ENCODE results near the gene GOSR2.
"Not testable (repeated sequence)": the region's sequence is repeated elsewhere in the genome, so short reads cannot be mapped to it uniquely, and the experiment has no call there.

GOSR2 gene

DNA sequence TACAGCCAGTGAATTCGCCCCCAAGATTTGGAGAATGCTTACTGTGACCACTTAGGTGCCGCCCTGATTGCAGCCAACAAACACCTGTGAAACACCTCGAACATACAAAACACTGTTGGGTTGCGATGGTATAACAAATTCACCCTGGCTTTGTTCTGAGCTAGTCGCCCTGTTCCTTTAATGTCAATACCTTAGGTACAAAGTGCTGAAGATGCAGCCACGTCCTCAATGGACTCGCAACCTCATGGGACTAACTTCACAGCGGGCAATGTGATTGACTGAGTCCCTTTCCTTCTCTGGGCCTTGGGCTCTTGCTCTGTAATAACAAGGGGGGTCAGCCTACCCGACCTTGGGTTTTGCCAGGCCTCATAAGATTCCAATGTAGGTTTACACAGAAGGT, 28.9 kb upstream of the GOSR2 start:
- DNase-seq (ENCODE audit: low spot score), result no peak

DNA sequence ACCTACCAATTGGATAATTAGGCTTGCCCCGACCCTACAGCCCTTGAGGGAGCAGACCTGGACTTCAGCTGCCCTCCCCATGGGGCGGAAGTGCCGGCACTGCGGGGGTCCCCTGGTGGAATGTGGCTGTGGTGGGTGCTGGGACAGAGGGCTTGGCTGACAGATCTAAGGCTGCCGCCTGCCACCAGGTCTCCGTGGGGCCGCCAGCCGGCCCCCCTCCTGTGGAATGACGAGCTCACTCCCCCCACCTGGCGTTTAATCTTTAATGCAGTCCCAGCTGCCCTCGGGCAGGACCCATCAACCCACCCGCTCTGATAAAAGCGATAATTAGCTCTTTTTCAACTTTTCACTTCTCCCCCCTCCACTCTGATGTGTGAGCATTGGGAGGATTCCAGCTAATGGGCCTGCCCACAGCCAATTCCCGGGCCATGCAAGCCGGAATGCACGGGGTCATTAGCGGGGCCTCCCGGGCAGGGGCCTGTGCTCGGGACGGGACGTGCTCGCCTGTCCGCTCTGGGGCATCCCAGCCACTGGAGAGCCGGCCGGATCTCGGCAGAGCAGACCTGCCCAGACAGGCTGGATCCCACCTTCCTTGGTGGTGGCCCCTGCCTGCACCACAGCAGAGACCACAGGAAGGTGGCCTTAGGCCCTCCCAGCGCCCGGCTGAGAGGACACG, 28.3 kb upstream of the GOSR2 start:
- no peak for DNase-seq (ENCODE audit: low spot score)

DNA sequence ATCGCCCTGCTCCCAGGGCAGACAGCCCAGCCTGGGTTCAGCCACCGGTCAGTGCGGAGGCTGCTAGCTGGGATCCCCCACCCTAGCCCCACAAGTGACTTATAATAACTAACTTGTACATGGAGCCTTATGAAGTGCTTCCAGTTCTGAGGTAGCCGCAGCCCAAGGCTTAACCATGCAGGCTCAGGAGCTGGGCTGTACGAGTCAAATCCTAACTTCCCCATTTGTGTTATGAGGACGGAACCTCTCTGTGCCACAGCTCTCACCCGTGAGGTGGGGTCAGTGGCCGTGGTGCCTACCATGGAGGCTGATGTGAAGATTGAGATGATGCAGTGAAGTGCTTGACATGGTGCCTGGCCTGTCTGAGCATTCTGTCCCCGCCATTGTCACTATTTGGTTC, 27.8 kb upstream of the GOSR2 start:
- no peak for DNase-seq (ENCODE audit: low spot score)

DNA sequence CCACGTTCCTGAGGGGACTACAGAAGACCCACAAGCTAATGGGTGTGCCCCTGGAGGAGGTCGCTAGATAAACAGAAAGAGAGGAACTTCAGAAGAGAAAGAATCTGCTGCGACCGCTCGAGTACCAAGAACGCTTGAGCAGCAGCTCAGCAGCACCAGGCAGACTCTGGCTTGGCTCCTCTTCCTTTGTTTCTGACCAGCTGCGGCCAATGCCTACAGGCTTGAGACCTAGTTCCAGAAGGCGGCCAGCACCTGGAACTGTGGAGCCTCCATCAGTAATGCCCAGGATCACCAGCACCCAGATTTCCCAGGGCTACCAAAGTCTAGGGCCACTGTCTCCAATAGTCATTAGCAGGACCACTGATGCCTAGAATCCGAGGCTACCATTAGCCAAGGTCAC, 26.0 kb upstream of the GOSR2 start:
- no peak for DNase-seq (ENCODE audit: low spot score)

DNA sequence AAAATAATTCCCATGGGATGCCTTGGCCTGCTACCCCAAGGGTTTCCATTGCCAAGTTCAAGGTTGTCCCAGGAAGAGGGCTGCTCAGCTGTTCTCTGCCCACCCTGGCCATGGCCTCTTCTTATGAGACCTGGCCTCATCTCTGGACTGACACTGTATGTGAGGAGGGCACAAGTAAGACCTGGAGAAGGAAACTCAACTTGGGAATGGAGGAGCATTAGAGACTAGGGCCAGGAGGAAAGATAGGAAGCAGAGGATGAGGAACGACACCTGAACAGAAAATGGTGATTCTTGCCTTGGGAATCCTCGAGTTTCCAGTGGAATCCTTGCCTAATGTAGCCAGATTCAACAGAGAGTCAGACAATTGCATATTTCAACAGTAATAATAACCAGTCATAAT, 24.6 kb upstream of the GOSR2 start:
- DNase-seq (ENCODE audit: low spot score), result no peak

DNA sequence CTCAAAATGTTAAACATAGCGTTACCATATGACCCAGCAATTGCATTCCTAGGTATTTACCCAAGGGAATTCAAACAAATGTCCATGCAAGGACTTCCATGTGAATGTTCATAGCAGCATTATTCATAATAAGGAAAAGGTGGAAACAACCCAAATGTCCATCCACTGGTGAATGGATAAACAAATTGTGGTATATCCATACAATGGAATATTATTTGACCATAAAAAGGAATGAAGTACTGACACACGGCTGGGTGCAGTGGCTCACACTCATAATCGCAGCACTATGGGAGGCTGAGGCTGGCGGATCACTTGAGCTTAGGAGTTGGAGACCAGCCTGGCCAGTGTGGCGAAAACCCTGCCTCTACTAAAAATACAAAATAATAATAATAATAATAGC, 24.1 kb upstream of the GOSR2 start:
- DNase-seq (ENCODE audit: low spot score), result no peak

DNA sequence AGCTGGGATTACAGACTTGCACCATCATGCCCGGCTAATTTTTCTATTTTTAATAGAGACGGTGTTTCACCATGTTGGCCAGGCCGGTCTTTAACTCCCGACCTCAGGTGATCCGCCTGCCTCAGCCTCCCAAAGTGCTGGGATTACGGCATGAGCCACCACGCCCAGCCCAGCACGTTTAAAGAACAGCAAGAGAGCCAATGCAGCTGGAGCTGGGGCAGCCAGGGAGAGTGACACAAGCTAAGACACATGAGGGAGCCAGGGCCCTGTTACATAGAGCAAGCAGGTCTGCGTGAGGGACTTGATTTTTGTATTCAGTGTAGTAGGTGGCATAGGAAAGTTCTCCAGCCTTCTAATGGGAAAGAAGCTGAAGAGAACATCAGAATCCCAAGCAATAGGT, 21.7 kb upstream of the GOSR2 start:
- no peak for DNase-seq (ENCODE audit: low spot score)

DNA sequence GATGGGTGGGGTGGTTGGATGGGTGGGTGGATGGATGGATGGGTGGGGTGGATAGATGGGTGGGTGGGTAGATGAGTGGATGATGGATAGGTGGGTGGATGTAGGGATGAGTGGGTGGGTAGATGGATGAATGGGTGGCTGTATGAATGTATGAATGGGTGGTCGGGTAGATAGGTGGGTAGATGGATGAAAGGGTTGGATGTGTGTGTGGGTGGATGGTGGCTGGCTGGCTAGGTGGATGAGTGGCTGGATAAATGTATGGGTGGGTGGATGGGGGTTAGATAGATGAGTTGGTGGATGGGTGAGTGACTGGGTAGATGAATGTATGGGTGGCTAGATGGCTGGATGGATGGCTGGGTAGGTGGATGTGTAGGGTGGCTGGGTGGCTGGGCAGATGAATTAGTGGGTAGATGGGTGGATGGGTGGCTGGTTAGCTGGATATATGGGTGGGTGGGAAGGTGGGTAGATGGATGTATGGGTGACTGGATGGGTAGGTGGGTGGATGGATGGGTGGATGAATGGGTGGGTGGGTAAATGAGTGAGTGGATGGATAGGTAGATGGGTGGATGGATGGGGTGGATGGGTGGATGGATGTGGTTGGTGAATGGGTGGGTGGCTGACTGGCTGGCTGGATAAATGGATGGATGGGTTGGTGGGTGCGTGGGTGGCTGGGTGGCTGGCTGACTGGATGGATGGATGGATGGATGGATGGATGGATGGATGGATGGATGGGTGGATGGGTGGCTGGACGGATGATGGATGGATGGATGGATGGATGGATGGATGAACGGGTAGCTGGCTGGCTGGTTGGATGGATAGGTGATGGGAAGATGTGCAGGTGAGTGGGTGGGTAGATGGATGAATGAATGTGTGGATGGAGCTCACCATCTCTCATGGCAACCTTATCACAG, 18.9 kb upstream of the GOSR2 start:
- no peak for DNase-seq (ENCODE audit: low spot score)

DNA sequence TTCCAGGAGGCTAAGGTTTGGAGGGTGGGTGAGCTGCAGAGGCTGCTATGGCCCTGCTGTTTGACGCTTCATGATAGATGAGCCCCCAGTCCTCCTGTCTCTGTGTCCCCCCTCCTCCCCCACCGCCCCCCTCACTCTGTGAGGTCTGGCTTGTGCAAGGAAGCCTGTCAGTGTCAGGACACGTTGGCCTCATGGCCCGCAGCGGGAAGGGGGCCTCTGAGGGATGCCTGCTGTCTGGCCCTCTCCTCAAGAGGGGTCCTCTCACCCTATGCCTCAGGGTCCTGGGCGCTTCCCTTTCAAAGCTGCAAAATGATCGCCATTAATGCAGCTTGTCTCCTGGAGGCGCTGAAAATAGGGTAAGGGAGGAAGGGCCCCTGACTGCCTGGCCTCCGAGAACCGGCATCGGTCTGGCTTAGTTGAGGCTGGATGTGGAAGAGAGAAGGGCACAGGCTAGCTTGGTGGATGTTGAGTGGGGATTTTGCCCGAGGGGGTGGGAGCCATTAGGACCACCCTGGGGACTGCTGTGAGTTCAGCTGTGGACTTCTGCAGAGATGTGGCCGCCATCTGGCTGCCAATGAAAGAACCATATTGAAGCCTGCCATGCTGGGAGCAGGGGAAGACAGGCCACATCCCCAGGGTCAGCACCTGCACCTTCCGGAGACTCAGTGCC, 14.8 kb upstream of the GOSR2 start:
- no peak for DNase-seq (ENCODE audit: low spot score)

DNA sequence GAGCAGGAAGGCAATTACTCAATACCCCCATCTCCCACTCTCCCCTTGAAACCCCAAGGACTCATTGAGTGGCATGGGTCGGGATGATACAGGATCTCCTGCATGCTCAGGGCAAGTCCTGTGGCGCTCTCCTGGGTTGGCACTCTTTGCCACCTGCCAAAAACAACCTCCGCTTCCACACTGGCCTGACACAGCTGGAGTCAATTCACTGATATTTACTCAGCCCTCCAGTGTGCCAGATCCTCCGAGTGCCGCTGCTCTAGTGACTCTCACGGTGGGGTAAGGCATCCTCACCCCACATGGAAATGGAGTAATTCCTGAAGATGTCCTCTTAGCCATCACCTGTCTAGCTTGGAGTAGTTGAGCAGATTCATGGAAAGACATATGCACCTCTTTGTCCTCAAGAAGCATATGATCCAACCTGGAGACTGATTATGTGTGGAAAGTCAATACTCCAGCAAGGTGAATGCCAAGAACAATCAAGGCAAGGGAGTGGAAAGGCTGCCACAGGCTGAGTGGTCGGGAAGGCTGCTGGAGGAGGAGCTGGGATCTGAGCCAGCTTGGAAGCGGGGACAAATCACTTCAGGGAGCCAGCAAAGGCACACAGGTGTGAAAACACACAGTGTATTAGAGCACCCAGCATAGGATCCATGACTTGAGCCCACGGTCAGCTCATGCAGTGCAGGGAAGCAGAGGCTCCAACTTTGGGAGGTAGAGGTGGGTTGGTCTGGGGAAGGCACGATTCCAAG, 12.6 kb upstream of the GOSR2 start:
- DNase-seq (ENCODE audit: low spot score), result no peak

DNA sequence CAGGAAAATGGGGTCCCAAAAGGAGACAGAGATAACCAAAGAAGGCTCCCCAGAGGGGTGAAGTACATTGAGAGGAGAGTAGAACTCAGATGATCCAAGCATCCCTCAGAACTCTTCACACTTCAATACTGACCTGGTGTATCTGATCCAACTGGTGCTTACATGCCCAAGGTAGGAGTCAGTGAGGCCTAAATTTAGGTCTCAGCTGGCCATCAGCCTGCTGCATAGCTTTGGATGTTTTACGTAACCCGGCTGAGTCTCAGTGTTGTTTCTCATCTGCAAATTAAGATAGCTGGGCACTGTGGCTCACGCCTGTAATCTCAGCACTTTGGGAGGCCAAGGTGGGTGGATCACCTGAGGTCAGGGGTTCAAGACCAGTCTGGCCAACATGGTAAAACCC, 11.6 kb upstream of the GOSR2 start:
- no peak for DNase-seq (ENCODE audit: low spot score)

DNA sequence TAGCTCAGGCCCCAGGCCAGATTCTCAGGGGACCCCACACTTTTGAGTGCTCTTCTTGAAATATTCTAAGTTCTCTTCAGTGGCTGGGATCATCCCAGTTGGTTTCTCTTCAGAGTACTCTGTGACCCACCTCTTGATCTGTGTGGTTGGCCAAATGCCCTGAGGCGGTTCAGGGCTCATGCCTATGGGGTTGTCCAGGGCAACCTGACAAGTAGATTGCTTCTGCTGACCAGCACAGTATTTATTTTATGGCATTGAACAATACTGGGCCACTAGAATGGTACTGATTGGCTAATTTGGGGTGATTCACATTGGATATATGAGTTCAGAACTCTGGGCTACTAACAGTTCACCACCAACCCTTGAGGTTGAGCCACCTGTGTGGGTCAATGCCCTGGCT, 7.4 kb upstream of the GOSR2 start:
- no peak for DNase-seq (ENCODE audit: low spot score)

DNA sequence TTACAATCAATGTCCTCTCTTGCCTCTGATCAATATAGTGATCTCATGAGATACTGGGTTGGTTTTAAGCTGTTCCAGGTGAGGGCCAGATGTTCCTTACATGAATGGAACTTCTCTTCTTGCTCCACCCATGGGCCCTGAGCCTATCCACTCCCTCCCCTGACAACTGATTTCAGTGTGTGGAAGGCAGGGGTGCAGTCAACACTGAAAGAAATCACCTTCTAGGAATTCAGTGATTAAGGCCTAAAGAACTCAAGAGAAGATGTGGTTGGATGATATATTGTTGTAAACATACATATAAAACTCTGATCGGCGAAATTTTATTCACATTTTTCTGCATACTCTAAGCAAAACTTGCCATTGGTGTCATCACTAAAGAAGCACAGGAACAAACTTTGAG, 6.7 kb upstream of the GOSR2 start:
- no peak for DNase-seq (ENCODE audit: low spot score)

DNA sequence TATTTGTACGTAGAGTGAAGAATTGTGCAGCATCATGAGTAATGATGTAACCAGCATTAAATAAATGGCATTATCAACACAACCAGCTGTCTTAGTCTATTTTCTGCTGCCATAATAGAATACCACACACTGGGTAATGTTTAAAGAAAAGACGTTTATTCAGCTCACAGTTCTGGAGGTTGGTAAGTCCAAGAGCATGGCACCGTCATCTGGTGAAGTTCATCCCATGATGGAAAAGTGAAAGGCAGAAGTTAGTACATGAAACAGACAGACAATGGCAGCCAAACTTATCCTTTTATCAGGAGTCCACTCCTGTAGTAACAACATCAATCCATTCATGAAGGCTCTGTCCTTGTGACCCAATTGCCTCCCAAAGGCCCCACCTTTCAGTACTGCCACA, 6.3 kb upstream of the GOSR2 start:
- no peak for DNase-seq (ENCODE audit: low spot score)

DNA sequence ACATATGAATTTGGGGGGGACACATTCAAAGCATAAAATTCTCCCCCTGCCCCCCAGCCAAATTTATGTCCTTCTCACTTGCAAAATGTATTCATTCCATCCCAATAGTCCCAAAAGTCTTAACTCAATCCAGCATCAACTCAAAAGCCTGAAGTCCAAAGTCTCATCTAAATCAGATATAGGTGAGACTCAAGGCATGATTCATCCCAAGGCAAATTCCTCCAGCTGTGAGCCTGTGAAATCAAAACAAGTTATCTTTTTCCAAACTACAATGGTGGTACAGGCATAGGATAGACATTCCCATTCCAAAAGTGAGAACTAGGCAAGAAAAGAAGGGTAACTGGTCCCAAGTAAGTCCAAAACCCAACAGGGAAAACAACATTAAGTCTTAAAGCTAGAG, 5.9 kb upstream of the GOSR2 start:
- DNase-seq (ENCODE audit: low spot score), result no peak

DNA sequence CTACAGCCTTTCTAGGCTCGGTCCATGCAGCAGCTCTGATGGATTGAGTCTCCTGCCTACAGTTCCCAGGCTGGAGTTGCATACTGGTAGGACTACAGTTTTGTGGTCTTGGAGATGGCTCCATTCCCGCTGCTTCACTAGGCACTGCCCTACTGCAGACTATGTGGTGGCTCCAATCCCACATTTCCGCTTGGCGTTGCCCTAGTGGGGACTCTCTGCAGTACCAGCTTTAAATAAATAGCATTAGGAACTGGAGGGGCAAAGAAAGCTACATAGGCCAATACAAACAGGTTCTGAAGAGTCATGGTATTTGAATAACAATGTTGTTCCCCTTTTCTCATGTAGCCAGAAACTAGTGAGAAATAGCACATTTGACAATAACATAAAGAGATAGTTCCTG, 5.4 kb upstream of the GOSR2 start:
- DNase-seq (ENCODE audit: low spot score), result no peak

DNA sequence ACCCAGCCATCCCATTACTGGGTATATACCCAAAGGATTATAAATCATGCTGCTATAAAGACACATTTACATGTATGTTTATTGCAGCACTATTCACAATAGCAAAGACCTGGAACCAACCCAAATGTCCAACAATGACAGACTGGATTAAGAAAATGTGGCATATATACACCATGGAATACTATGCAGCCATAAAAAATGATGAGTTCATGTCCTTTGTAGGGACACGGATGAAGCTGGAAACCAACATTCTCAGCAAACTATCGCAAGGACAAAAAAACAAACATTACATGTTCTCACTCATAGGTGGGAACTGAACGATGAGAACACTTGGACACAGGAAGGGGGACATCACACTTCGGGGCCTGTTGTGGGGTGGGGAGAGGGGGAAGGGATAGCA, 998 bp upstream of the GOSR2 start:
- not testable (repeated sequence) for DNase-seq (ENCODE audit: low spot score)

DNA sequence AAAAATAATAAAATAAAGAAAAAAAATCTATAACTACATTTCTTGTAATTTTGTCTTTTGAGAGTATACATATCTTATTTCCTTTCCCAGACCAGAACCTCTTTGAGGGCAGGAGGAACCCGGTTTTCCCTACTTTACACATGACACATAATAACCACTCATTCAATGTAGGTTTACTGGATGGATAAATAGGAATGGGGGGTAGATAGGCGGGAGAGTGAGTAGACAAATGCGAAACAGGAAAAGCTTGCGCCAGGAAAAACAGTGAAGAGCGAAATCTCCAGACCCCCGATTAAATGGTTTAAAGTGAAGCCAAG, 515 bp upstream of the GOSR2 start:
- no peak for DNase-seq (ENCODE audit: low spot score)

DNA sequence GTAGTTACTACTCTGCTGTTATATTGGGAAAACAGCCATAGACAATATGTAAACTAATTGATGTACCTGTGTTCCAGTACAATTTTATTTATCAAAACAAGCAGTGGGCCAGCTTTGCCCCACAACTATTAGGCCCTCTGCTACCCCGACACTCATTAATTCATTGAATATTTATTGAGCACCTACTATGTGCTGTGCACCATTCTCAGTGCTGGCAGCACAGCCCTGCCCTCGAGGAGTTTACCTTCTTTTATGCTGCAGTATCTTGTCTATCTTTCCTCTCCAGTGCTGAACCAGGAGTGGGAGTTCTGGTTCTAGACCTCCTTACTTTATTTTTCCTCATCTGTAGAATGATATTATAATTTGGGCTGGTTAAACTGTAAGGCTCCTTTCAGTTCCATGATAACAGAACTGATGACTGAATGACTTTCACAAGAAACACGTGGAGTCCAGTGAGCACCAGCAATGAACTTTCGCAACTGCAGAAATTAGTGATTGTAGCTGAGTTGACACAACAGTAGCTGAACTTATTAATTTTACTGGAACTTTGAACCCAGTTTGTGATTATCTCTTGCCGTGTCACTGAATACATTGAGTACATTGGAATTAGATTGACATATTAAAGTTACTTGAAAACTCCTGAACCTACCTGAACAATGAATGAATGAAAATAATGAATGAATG, 2.4 kb downstream of the GOSR2 start:
- DNase-seq (ENCODE audit: low spot score), result no peak

DNA sequence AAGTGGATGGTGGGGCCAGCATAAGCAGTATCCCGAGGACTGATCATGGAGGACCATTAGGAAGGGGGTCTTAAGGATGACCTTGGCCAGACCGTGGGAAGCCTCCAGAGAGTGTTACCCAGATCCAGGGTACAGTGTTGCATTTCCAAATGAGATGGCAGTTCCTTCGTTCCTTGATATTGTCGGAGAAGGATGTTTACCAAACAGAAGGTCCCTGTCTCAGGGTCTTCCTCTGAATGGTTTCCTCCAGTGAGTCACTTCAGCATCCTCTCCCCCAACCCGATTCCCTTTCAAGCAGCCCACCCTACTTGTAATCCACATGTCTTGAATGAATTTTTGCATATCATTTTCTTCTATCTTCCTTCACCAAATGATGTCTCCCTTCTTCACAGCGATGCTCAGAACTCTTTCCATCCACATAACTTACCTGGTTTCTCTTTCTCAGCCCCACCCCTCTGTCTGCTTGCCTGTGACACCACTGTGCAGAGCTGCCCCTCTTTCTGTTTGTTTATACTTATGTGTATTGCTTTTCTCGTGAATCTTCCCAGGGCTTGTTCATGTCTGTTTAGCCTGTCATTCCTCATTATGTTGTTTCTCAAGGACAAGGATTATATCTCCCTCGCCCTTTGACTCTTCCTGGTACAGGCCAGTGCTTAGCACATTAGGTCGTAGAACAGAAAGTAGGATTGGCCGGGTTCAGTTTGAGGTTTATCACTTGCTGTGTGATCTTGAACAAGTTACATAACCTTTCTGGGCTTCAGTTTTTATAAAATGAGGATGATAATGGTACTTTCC, 5.7 kb downstream of the GOSR2 start:
- no peak for DNase-seq (ENCODE audit: low spot score)

DNA sequence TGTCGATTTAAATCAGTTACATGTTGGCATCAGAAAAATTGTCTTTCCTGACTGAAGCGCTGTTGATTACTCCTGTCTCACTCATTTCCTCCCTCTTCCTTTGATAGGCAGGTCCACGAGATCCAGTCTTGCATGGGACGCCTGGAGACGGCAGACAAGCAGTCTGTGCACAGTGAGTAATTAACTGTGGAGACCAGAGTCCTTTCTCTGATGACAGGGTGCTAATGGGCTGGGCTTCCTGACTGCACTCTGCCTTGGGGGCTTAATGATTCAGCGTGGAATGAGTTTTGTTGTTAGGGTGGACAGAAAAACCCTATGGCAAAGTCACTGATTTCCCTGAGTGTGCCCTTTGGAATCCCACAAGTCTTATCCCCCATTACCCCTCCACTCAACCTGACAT, 6.5 kb downstream of the GOSR2 start:
- DNase-seq (ENCODE audit: low spot score), result no peak

Data from Ammon's horn (tissue), 1 donor.